GM12878 (cell line): Measurements from ENCODE around the gene SEMA5A. TPM values are rescaled to one million over a fixed set of nuclear protein-coding genes. Genes with fewer than 3 reads are reported as not detected.

Source experiments
- ATAC-seq: fragments of 200-7000 bp; cut with Tn5 transposase; 3 replicates; pipeline ENCODE4 v1.9.1; 2020; ENCODE audit warnings: mild to moderate bottlenecking, moderate library complexity
- BruUV-seq: library from RNA; stranded (reverse); fragments of 400-500 nt; replicated peaks from 2 replicates; lab custom pipeline; 2021; lab: Mats Ljungman, UMichigan
- CTCF ChIA-PET: fragments of 300-600 bp; sonication (Branson Sonifier 250); formaldehyde crosslinking; extraction: SDS; loops from one replicate; lab custom pipeline; 2021; ENCODE audit warnings: inconsistent platforms; lab: Yijun Ruan, JAX
- POLR2A ChIA-PET: fragments of 350-600 bp; formaldehyde crosslinking; extraction: SDS; loops from one replicate; lab custom pipeline; 2021; ENCODE audit warnings: inconsistent platforms; lab: Charles Lee
- RAD21 ChIA-PET: fragments of 300-600 bp; sonication (Branson Sonifier 250); formaldehyde crosslinking; loops from one replicate; lab custom pipeline; 2023; ENCODE audit warnings: antibody characterized with exemption; ENCODE audit not compliant: unreplicated experiment; lab: Charles Lee
- SMC1A ChIA-PET: fragments of 300-600 bp; sonication (Branson Sonifier 250); formaldehyde crosslinking; loops from one replicate; lab custom pipeline; 2023; ENCODE audit not compliant: unreplicated experiment, uncharacterized antibody; lab: Charles Lee
- DNase-seq: peaks from one replicate; pipeline ENCODE4 v3.0.0-alpha.2; 2011; ENCODE audit warnings: low read depth, low spot score
- FAIRE-seq: peaks from 3 replicates; lab custom pipeline; 2011; peaks lifted over from hg19 to GRCh38; lab: Jason Lieb, UNC
- H2AFZ ChIP-seq: 2 replicates; pipeline ENCODE4 v1.6.0; 2011; ENCODE audit warnings: low read depth, low read length, control low read depth; ENCODE audit not compliant: control insufficient read depth
- H3K27ac ChIP-seq: 2 replicates; pipeline ENCODE4 v1.5.1; 2011; ENCODE audit warnings: control low read depth; ENCODE audit not compliant: control insufficient read depth, insufficient read depth
- H3K27me3 ChIP-seq, 2 experiments: replicated peaks in 1 of 2; 2 replicates each; pipeline versions ENCODE4 v1.6.0 to v1.6.1; 2011; ENCODE audit warnings: low read length in 1 of 2; ENCODE audit not compliant: control insufficient read depth in 2 of 2, insufficient read depth in 2 of 2
- H3K36me3 ChIP-seq, 2 experiments: 2 replicates each; pipeline ENCODE4 v1.5.1; 2011; ENCODE audit warnings: low read length in 1 of 2; ENCODE audit not compliant: control insufficient read depth in 2 of 2, insufficient read depth in 2 of 2
- H3K4me1 ChIP-seq: 2 replicates; pipeline ENCODE4 v1.6.1; 2011; ENCODE audit warnings: mild to moderate bottlenecking, low read length, moderate library complexity, mixed read lengths; ENCODE audit not compliant: control insufficient read depth, insufficient read depth
- H3K4me2 ChIP-seq: 2 replicates; pipeline ENCODE4 v1.6.0; 2011; ENCODE audit warnings: control low read depth; ENCODE audit not compliant: control insufficient read depth, insufficient read depth
- H3K4me3 ChIP-seq: fragments of 200-600 bp; sonication (generic); 2 replicates; pipeline ENCODE4 v1.5.1; 2016
- H3K79me2 ChIP-seq: 2 replicates; pipeline ENCODE4 v1.6.0; 2011; ENCODE audit warnings: low read length; ENCODE audit not compliant: control insufficient read depth, insufficient read depth
- H3K9ac ChIP-seq: 2 replicates; pipeline ENCODE4 v1.8.0; 2011; ENCODE audit warnings: low read length, control low read depth, mixed read lengths; ENCODE audit not compliant: control insufficient read depth, insufficient read depth
- H3K9me3 ChIP-seq: replicated peaks from 3 replicates; pipeline ENCODE4 v1.5.1; 2011; ENCODE audit warnings: mild to moderate bottlenecking, low read length; ENCODE audit not compliant: control insufficient read depth, insufficient read depth
- H4K20me1 ChIP-seq: 2 replicates; pipeline ENCODE4 v1.6.0; 2011; ENCODE audit not compliant: control insufficient read depth, insufficient read depth
- BACH1 ChIP-seq: fragments of 450-650 bp; IDR thresholded peaks from 2 replicates; pipeline ENCODE4 v1.6.1; 2017; ENCODE audit warnings: mild to moderate bottlenecking, borderline replicate concordance
- BRCA1 ChIP-seq: IDR thresholded peaks from 2 replicates; pipeline ENCODE4 v1.6.1; 2011; ENCODE audit warnings: low read depth, low read length, improper control_type of control experiment
- CHD4 ChIP-seq: fragments of 200-600 bp; sonication (generic); IDR thresholded peaks from 2 replicates; pipeline ENCODE4 v1.6.1; 2016; ENCODE audit warnings: mild to moderate bottlenecking
- CREB1 ChIP-seq: IDR thresholded peaks from 2 replicates; pipeline ENCODE4 v1.6.1; 2012; ENCODE audit warnings: low read depth, mild to moderate bottlenecking, inconsistent platforms
- EP300 ChIP-seq, 2 experiments: fragments of 150-350 bp in 1 of 2; IDR thresholded peaks; 2 replicates each; pipeline ENCODE4 v1.6.1; 2011 to 2012; ENCODE audit warnings: low read depth in 2 of 2, low read length in 2 of 2, borderline replicate concordance in 1 of 2, improper control_type of control experiment in 1 of 2, inconsistent platforms in 1 of 2; ENCODE audit not compliant: control insufficient read depth in 1 of 2
- FOS ChIP-seq: IDR thresholded peaks from 3 replicates; pipeline ENCODE4 v1.6.1; 2011; ENCODE audit warnings: borderline replicate concordance; ENCODE audit not compliant: insufficient read length; ENCODE audit errors: extremely low read depth
- FOXM1 ChIP-seq: IDR thresholded peaks from 2 replicates; pipeline ENCODE4 v1.6.1; 2012; ENCODE audit warnings: low read depth, mild to moderate bottlenecking, inconsistent platforms, low read length, moderate library complexity
- LARP7 ChIP-seq: fragments of 450-650 bp; IDR thresholded peaks from 2 replicates; pipeline ENCODE4 v1.6.1; 2017; ENCODE audit warnings: mild to moderate bottlenecking
- NR2C1 ChIP-seq: fragments of 450-650 bp; IDR thresholded peaks from 2 replicates; pipeline ENCODE4 v1.6.1; 2017; ENCODE audit warnings: antibody characterized with exemption, mild to moderate bottlenecking, moderate library complexity
- PML ChIP-seq: IDR thresholded peaks from 2 replicates; pipeline ENCODE4 v1.6.1; 2012; ENCODE audit warnings: low read length, inconsistent platforms
- POLR2A ChIP-seq: IDR thresholded peaks from 2 replicates; pipeline ENCODE4 v1.6.1; 2011; ENCODE audit warnings: low read depth, mild to moderate bottlenecking, low read length
- RAD51 ChIP-seq: fragments of 450-650 bp; IDR thresholded peaks from 2 replicates; pipeline ENCODE4 v1.6.1; 2016; ENCODE audit warnings: moderate library complexity, mild to moderate bottlenecking, inconsistent platforms
- RELA ChIP-seq: fragments of 450-650 bp; IDR thresholded peaks from 2 replicates; pipeline ENCODE4 v1.8.0; 2014; ENCODE audit warnings: borderline replicate concordance; ENCODE audit not compliant: partially characterized antibody
- SIN3A ChIP-seq: IDR thresholded peaks from 2 replicates; pipeline ENCODE4 v1.6.1; 2012; ENCODE audit warnings: low read depth, low read length, improper control_type of control experiment
- STAT3 ChIP-seq: IDR thresholded peaks from 2 replicates; pipeline ENCODE4 v1.6.1; 2011; ENCODE audit warnings: low read depth, low read length, improper control_type of control experiment
- SUZ12 ChIP-seq: fragments of 200-600 bp; sonication (generic); IDR thresholded peaks from one replicate; pipeline ENCODE4 v1.6.1; 2018; ENCODE audit warnings: antibody characterized with exemption, mild to moderate bottlenecking; ENCODE audit not compliant: unreplicated experiment
- TAF1 ChIP-seq: IDR thresholded peaks from 2 replicates; pipeline ENCODE4 v1.6.1; 2011; ENCODE audit warnings: mild to moderate bottlenecking, low read depth, low read length, borderline replicate concordance
- TCF12 ChIP-seq: IDR thresholded peaks from 2 replicates; pipeline ENCODE4 v1.6.1; 2011; ENCODE audit warnings: low read depth, mild to moderate bottlenecking, low read length
- WGBS: methylation state at CpG from one replicate; pipeline ENCODE4 v1.1.6; 2016; ENCODE audit warnings: low lambda C conversion rate; ENCODE audit not compliant: insufficient replicate concordance, insufficient coverage; ENCODE audit errors: missing lambda C conversion rate; 5-methylcytosine and 5-hydroxymethylcytosine counted together
- in situ Hi-C: fragments of 300-500 bp; cut with MboI; formaldehyde crosslinking; loops from 9 replicates; pipeline ENCODE4 v1.14.3; 2018; ENCODE audit warnings: mixed read lengths
- intact Hi-C: fragments of 100-400 bp; cut with micrococcal nuclease; formaldehyde crosslinking; loops from one replicate; pipeline ENCODE4 v1.14.2; 2022; ENCODE audit not compliant: unreplicated experiment
- polyA plus RNA-seq, 11 experiments: library from polyadenylated mRNA; depleted of rRNA in 4 of 11; unstranded in 6 of 11; stranded (reverse) in 5 of 11; fragments of >200 nt; fragmentation: Nextera tagmentation in 4 of 11; fragmentation: Illumina TruSeq in 1 of 11; extraction: Ambion mirVana in 4 of 11; extraction: Trizol in 1 of 11; gene quantifications; 1 replicate in 1 of 11; 2 replicates in 10 of 11; pipeline versions ENCODE4 v1.2.1 to v1.2.3, GENCODE V29; 2011 to 2016; ENCODE audit warnings: inconsistent platforms in 2 of 11, missing spikeins in 2 of 11, low read depth in 1 of 11
- total RNA-seq, 4 experiments: library from RNA; depleted of rRNA in 3 of 4; stranded (reverse); fragments of >200 nt in 3 of 4; fragmentation: Illumina TruSeq in 1 of 4; extraction: Trizol in 1 of 4; gene quantifications; 2 replicates each; pipeline versions ENCODE4 v1.2.1 to v1.2.3, GENCODE V29; 2013 to 2021
- TF ChIP-seq, protein P1 (sequence below): fragments of 450-650 bp; IDR thresholded peaks from 2 replicates; pipeline ENCODE4 v1.6.1; 2018; ENCODE audit warnings: mild to moderate bottlenecking, low read depth, moderate library complexity; ENCODE audit not compliant: partially characterized antibody
- TF ChIP-seq, protein P2 (sequence below): IDR thresholded peaks from 2 replicates; pipeline ENCODE4 v1.6.1; 2011; ENCODE audit warnings: borderline replicate concordance, low read depth, mild to moderate bottlenecking, moderate library complexity, mixed read lengths, low read length; ENCODE audit not compliant: insufficient read depth; ENCODE audit errors: extremely low read length

Gene SEMA5A
- total and polyA plus RNA-seq, 10 of the 15 experiments (the other 5 are each of a cell fraction or from before 2014, with no cell fraction given): 0.03 to 2.4 (median 0.09) TPM; not detected in 1

DNA sequence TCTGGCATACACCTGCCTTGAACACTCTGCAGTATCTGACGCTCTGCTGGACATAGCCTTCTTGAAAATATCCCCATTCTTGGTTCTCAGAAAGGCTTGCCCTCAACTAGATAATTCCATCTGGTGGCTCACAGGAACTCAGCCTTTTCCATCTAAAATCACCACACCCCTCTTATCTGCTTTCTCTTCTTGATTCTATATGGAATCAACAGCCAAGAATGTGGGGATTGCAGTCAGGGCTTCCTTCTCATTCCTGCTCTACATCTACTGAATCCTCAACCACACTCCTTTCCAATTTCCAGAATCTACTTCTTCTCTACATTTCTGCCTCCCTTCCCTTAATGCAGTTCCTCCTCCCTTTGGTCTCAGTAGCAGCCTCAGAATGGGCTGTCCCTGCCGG, 170.1 kb downstream of the SEMA5A start (continued):
- TF ChIP-seq FOXM1: no peak
- TF ChIP-seq CHD4: no peak
- no peak for TF ChIP-seq BRCA1
- TF ChIP-seq SIN3A: no peak
- TF ChIP-seq TAF1: no peak
- TF ChIP-seq, all 136 proteins: peak for 0

DNA sequence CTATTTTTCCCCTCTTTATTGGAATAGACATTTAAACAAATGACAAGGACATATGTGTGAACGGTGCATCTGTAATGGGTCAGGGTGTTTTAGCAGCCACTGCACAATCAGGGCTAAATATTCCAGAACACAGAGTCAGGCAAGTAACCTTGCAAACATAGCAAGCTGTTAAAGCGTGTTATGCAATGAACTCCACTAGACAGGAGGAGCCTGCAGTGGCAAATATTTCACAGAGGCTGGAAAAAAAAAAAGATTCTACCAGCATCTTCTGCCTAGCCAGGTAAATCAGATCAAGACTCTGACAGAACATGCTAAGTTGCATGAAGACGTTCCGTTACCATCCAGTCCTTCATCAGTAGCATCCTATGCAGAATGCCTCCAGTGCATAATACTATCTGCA, 171.8 kb downstream of the SEMA5A start:
- Histone ChIP-seq H3K4me3 (no peak overlapping the region), H3K4me1 (no peaks in the 10 kb centered on the region), H2AFZ (no peak overlapping the region), H3K27me3 (no peaks in the 10 kb centered on the region), H3K9me3 (no peaks in the 10 kb centered on the region; the same call in 2 of the 3 replicates), H3K4me2 (no peak overlapping the region), H3K79me2 (no peaks in the 10 kb centered on the region), H4K20me1 (no peaks in the 10 kb centered on the region), H3K27ac (no peak overlapping the region), H3K9ac (no peak overlapping the region), H3K36me3 (no peaks in the 10 kb centered on the region)
- RAD21 ChIA-PET: no interaction called here
- FAIRE-seq (no peak), DNase-seq (no peak), ATAC-seq (no peak)
- POLR2A ChIA-PET: no interaction called here
- in situ Hi-C loops (no loop called here), intact Hi-C loops (no loop called here)
- CTCF ChIA-PET: no interaction called here
- TF ChIP-seq BACH1 (no peak), STAT3 (no peak), LARP7 (no peak), EP300 (IDR thresholded peaks at IDR 0.05; ENCODE audit: borderline replicate concordance in 1 of 2, control insufficient read depth in 1 of 2, low read depth in 2 of 2, low read length in 2 of 2) (no peak), NR2C1 (no peak), FOS (no peak), RELA (no peak), TCF12 (no peak), POLR2A (no peak), RAD51 (no peak), CREB1 (no peak), SUZ12 (no peak), PML (no peak)
- TF ChIP-seq, protein P1, sequence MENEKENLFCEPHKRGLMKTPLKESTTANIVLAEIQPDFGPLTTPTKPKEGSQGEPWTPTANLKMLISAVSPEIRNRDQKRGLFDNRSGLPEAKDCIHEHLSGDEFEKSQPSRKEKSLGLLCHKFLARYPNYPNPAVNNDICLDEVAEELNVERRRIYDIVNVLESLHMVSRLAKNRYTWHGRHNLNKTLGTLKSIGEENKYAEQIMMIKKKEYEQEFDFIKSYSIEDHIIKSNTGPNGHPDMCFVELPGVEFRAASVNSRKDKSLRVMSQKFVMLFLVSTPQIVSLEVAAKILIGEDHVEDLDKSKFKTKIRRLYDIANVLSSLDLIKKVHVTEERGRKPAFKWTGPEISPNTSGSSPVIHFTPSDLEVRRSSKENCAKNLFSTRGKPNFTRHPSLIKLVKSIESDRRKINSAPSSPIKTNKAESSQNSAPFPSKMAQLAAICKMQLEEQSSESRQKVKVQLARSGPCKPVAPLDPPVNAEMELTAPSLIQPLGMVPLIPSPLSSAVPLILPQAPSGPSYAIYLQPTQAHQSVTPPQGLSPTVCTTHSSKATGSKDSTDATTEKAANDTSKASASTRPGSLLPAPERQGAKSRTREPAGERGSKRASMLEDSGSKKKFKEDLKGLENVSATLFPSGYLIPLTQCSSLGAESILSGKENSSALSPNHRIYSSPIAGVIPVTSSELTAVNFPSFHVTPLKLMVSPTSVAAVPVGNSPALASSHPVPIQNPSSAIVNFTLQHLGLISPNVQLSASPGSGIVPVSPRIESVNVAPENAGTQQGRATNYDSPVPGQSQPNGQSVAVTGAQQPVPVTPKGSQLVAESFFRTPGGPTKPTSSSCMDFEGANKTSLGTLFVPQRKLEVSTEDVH: no peak
- TF ChIP-seq, protein P2, sequence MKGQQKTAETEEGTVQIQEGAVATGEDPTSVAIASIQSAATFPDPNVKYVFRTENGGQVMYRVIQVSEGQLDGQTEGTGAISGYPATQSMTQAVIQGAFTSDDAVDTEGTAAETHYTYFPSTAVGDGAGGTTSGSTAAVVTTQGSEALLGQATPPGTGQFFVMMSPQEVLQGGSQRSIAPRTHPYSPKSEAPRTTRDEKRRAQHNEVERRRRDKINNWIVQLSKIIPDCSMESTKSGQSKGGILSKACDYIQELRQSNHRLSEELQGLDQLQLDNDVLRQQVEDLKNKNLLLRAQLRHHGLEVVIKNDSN: no peak
- 51% methylated on average over 4 of the region's 4 CpGs for WGBS
- BruUV-seq: no TSS peak
- SMC1A ChIA-PET: no interaction called here
